Measurements from ENCODE around the gene PTPRH. TPM values are rescaled to one million over a fixed set of nuclear protein-coding genes. Genes with fewer than 3 reads are reported as not detected.

PTPRH gene
- total and polyA plus RNA-seq, 9 of the 15 experiments (the other 6 are each of a cell fraction or from before 2014, with no cell fraction given), result 0.87 to 34.3 (median 22.7) TPM

DNA sequence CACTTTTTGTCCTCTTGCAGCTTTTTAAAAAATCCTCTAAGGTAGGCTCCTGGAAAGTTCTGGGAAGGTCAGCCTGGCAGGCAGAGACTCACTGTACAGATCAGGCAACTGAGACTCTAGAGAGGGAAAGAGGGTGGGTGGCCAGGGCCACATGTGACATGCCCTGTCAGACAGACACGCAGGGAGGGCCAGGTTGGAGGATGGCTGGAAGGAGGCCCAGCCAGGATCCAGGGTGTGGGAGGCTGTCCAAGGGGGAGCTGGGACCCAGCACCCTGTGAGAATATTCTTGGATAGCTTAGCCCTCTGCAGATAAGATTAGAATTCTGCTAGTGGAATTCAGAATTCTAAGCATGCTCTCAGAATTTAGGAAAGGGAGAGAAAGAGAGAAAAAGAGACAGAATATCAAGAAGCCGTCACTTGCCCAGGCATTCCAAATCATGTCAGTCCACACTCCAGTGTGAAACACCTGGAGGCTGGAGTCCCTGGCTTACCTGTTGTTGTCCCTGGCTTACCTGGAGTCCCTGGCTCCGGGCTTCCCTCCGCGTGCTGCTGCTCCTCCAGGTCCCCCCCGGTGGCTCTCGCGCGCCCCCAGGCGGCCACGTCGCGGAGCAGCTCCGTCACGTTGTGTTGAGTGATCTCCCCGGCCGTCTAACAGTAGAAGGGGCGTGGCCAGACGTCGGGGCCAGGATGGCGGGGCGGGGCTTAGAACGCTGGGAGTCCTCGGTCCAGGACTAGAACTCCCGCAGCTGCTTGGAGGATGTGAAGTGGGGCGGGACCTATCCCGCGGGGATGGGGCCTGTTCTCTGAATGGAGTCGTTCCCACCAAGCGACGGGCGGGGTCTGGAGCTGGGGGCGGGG is 48.9 kb downstream of the PTPRH start (continued):
- no peak for TF ChIP-seq CEBPZ (IDR thresholded peaks at IDR 0.05; ENCODE audit: borderline replicate concordance, low read depth, low read length)
- TF ChIP-seq NELFE (IDR thresholded peaks at IDR 0.05; ENCODE audit: insufficient read depth, insufficient read length), result no peak
- no peak for TF ChIP-seq OTX1 (CRISPR knock-in tag; IDR thresholded peaks at IDR 0.05)
- no peak for TF ChIP-seq ELK3 (CRISPR knock-in tag; IDR thresholded peaks at IDR 0.05)
- no peak for TF ChIP-seq HNRNPUL1 (IDR thresholded peaks at IDR 0.05; ENCODE audit: low read length)
- no peak for TF ChIP-seq BDP1 (IDR thresholded peaks at IDR 0.05; ENCODE audit: insufficient read depth, insufficient read length)
- TF ChIP-seq CUX1 (CRISPR knock-in tag; IDR thresholded peaks at IDR 0.05), result no peak
- peak; percentile 56; the same call in 1 of the 2 replicates for TF ChIP-seq AFF4 (CRISPR knock-in tag; IDR thresholded peaks at IDR 0.05)
- no peak for TF ChIP-seq SIRT6 (IDR thresholded peaks at IDR 0.05; ENCODE audit: low read depth, low read length)

All from K562 (cell line).